ENCODE data around the gene SEC31B.

Gene SEC31B

DNA sequence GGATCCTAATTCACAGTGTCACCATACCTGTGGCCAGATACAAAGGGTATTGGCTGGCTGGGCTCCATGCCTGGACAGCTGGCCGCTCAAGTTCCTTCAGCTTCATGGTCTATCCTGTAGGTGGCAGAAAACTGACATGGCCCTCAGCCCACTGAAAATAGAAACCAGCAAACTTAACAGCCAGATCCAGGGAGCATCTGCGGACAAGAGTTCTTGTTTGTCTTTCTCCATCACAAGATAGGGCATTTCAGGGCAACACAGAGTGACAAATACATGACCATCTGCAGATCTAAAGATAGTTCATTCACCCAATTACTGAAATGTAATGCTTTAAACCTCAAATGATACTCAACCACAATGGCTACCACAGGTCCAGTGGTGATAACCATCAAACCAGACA, 2.8 kb downstream of the SEC31B start:
- H3K4me2 ChIP-seq, result no peak overlapping the region
- no peaks in the 10 kb centered on the region for H3K4me1 ChIP-seq
- no peak for TF ChIP-seq Cebpa-rat (IDR thresholded peaks at IDR 0.05)

GRCh38 chr10:100515612-100516011, 4.0 kb downstream of the SEC31B start:
- 0 out of 2 replicates have a peak, but pooled peaks cover 5% of the 10 kb centered on the region for H4K20me1 ChIP-seq
- H3K27me3 ChIP-seq, result no peaks in the 10 kb centered on the region
- no peak overlapping the region for H3K4me3 ChIP-seq
- no peak overlapping the region for H3K4me2 ChIP-seq
- no peak for TF ChIP-seq Cebpa-rat (IDR thresholded peaks at IDR 0.05)
- no peaks in the 10 kb centered on the region for H3K9me3 ChIP-seq
- H3K4me1 ChIP-seq, result peaks cover 8% of the 10 kb centered on the region
- peaks cover 66% of the 10 kb centered on the region for H3K36me3 ChIP-seq
- no peak overlapping the region for H3K27ac ChIP-seq
- no peak overlapping the region for H3K9ac ChIP-seq

More for the DNA sequence above, 2.8 kb downstream of the SEC31B start:
- Histone ChIP-seq H3K4me3 (no peak overlapping the region), H3K27ac (no peak overlapping the region), H3K36me3 (peaks cover 69% of the 10 kb centered on the region), H4K20me1 (peaks cover 4% of the 10 kb centered on the region; the same call in 1 of the 2 replicates), H3K27me3 (no peaks in the 10 kb centered on the region), H3K9ac (no peak overlapping the region), H3K9me3 (no peaks in the 10 kb centered on the region)

GRCh38 chr10:100510533-100511308, 8.9 kb downstream of the SEC31B start:
- Histone ChIP-seq H3K36me3 (peaks cover 82% of the 10 kb centered on the region), H4K20me1 (0 out of 2 replicates have a peak, but pooled peaks cover 11% of the 10 kb centered on the region), H3K27ac (no peak overlapping the region), H3K4me1 (peaks cover 12% of the 10 kb centered on the region), H3K4me2 (peak overlapping the region; percentile 37), H3K9me3 (no peaks in the 10 kb centered on the region), H3K27me3 (no peaks in the 10 kb centered on the region), H3K9ac (no peak overlapping the region; the same call in 1 of the 2 replicates), H3K4me3 (no peak overlapping the region)
- TF ChIP-seq Cebpa-rat (IDR thresholded peaks at IDR 0.05), result no peak

DNA sequence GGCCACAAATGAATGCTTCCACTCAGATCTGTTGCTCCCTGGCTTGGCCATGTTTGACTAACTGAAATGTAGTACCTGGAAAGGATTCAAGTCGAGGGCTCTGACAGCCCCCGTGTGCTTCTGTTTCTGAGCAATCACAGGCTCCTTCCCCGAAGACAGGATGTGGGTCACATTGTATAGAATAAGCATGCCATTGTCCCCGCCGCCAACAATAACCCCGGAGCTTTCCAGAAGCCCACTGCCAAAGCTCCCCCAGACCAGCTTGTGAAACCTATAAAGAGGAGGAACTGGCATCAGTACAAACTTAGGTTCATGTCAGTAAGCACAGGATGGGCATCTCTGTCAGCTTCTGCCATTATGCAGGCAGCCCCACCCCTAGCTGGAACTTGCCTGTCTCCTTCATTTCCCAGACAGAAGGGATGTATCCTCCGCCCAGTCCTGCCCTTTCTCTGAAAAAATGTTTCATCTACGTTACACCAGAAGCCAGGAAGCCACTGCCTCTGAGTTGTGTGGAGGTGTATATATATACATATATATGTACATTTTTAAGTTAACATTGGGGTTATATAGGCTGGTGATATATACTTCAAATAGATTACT, 10.3 kb downstream of the SEC31B start:
- no peak overlapping the region for H3K9ac ChIP-seq
- no peaks in the 10 kb centered on the region for H3K27me3 ChIP-seq
- no peak for TF ChIP-seq Cebpa-rat (IDR thresholded peaks at IDR 0.05)
- H3K4me2 ChIP-seq, result no peak overlapping the region
- H3K36me3 ChIP-seq, result peaks cover 82% of the 10 kb centered on the region
- no peaks in the 10 kb centered on the region for H3K9me3 ChIP-seq
- 0 out of 2 replicates have a peak, but pooled peaks cover 11% of the 10 kb centered on the region for H4K20me1 ChIP-seq
- no peak overlapping the region for H3K4me3 ChIP-seq
- peaks cover 12% of the 10 kb centered on the region for H3K4me1 ChIP-seq
- H3K27ac ChIP-seq, result no peak overlapping the region

GRCh38 chr10:100508691-100509150, 10.9 kb downstream of the SEC31B start:
- Histone ChIP-seq H3K4me2 (no peak overlapping the region), H3K4me1 (peaks cover 12% of the 10 kb centered on the region), H3K9ac (no peak overlapping the region), H3K9me3 (no peaks in the 10 kb centered on the region), H3K27me3 (no peaks in the 10 kb centered on the region), H3K4me3 (no peak overlapping the region), H3K36me3 (peaks cover 82% of the 10 kb centered on the region), H4K20me1 (0 out of 2 replicates have a peak, but pooled peaks cover 11% of the 10 kb centered on the region), H3K27ac (no peak overlapping the region)
- TF ChIP-seq Cebpa-rat (IDR thresholded peaks at IDR 0.05), result no peak

DNA sequence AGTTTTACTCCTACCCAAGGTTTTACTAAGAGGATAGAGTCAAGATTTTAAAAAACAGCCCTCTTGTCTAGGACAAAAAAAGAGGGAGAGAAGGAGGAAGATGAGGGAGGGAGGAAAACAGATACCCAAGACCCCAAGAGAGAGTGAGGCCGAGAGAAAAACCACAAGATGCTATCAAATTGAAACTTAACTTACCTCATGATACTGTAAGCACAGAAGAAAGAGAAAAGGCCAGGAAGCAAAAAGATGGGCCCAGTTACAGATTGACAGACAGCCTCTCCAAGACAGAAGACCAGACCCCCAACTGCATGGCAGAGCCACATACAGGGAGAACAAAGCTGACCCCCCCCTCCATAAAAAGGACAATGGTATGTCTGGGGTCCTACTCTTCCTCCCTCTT, 11.4 kb downstream of the SEC31B start:
- Histone ChIP-seq H3K9ac (no peak overlapping the region), H3K4me1 (peaks cover 12% of the 10 kb centered on the region)
- no peak for TF ChIP-seq Cebpa-rat (IDR thresholded peaks at IDR 0.05)

GRCh38 chr10:100507357-100507732, 12.3 kb downstream of the SEC31B start:
- no peak overlapping the region for H3K4me3 ChIP-seq
- H3K27ac ChIP-seq, result no peak overlapping the region
- H3K4me2 ChIP-seq, result no peak overlapping the region
- no peaks in the 10 kb centered on the region for H3K9me3 ChIP-seq
- peaks cover 12% of the 10 kb centered on the region for H3K4me1 ChIP-seq
- H3K9ac ChIP-seq, result no peak overlapping the region
- no peak for TF ChIP-seq Cebpa-rat (IDR thresholded peaks at IDR 0.05)
- H4K20me1 ChIP-seq, result 0 out of 2 replicates have a peak, but pooled peaks cover 11% of the 10 kb centered on the region
- peaks cover 87% of the 10 kb centered on the region for H3K36me3 ChIP-seq
- H3K27me3 ChIP-seq, result no peaks in the 10 kb centered on the region

More for the DNA sequence above, 11.4 kb downstream of the SEC31B start:
- Histone ChIP-seq H3K27ac (no peak overlapping the region), H3K9me3 (no peaks in the 10 kb centered on the region), H4K20me1 (0 out of 2 replicates have a peak, but pooled peaks cover 11% of the 10 kb centered on the region), H3K27me3 (no peaks in the 10 kb centered on the region), H3K4me2 (no peak overlapping the region), H3K4me3 (no peak overlapping the region), H3K36me3 (peaks cover 84% of the 10 kb centered on the region)

DNA sequence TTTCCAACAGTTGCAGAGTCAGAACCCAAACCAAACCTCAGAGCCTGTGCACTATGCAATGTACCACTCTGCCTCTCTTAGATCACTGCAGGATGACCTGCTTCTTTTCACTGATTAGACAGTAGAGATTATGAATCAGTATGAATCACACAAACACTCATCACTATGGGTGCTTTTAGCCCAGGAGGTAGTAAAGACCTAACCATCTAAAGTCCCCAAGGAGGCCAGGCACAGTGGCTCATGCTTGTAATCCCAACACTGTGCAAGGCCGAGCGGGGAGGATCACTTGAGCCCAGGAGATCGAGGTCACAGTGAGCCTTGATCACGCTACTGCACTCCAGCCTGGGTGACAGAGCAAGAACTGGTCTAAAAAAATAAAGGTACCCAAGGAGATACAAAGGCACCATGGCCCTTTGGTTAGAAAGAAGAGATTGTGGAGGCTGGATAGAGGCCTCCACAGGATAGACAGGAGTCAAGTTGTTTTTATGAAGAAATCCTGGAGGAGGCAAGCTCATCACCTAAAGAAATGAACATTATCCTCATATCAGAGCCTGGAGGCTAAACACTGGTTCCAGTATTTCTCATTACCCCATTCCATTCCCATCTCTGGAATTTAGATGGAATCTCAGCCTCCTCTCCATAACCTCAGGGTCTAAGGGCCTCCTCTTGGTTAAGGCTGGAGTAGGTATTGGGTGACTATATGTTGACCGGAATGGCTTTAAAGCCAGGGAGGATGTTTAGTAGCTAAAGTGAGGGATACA, 12.9 kb downstream of the SEC31B start:
- H3K4me2 ChIP-seq, result no peak overlapping the region
- H3K9ac ChIP-seq, result no peak overlapping the region
- H3K27ac ChIP-seq, result no peak overlapping the region
- no peak for TF ChIP-seq Cebpa-rat (IDR thresholded peaks at IDR 0.05)
- no peak overlapping the region for H3K4me3 ChIP-seq
- H3K9me3 ChIP-seq, result no peaks in the 10 kb centered on the region
- peaks cover 89% of the 10 kb centered on the region for H3K36me3 ChIP-seq
- H3K4me1 ChIP-seq, result peaks cover 12% of the 10 kb centered on the region
- 0 out of 2 replicates have a peak, but pooled peaks cover 11% of the 10 kb centered on the region for H4K20me1 ChIP-seq
- H3K27me3 ChIP-seq, result no peaks in the 10 kb centered on the region

DNA sequence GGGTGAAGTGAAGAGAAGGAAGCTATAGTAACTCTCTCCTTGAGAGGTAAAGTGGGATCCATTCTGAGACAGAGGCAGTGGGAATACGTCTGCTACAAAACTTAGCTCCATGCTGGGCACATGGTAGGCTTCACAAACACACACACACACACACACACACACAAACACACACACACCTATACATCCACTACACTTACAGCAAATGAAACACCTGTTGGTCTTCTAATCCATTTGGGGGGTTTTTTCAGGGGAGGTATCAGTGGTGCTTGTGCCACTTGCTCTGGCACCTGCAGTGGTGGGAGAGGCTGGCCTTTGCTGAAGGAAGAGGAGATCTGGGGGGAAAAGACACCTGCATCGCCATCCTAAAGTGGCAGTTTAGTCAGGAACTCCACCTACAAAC, 14.5 kb downstream of the SEC31B start:
- Histone ChIP-seq H3K9ac (no peak overlapping the region), H3K4me1 (no peaks in the 10 kb centered on the region), H4K20me1 (0 out of 2 replicates have a peak, but pooled peaks cover 2% of the 10 kb centered on the region), H3K27ac (no peak overlapping the region), H3K4me3 (no peak overlapping the region), H3K4me2 (no peak overlapping the region), H3K36me3 (peaks cover 94% of the 10 kb centered on the region), H3K9me3 (no peaks in the 10 kb centered on the region), H3K27me3 (no peaks in the 10 kb centered on the region)
- TF ChIP-seq Cebpa-rat (IDR thresholded peaks at IDR 0.05), result no peak

All from BLaER1 (cell line).